ENCODE results near the gene RASL11A.
"Not testable (repeated sequence)": the region's sequence is repeated elsewhere in the genome, so short reads cannot be mapped to it uniquely, and the experiment has no call there.

RASL11A gene

GRCh38 chr13:27270594-27271520 lies at the start of gene RASL11A:
Gene RASL11A, plus strand, starts transcription at chr13:27270830. Its CDS starts 115 bp downstream, at chr13:27270945.
- peak; percentile 65 for DNase-seq (ENCODE audit: low spot score)

- not testable (repeated sequence) for DNase-seq (ENCODE audit: low spot score)
These were observed 48.5 kb upstream of the RASL11A start for GRCh38 chr13:27222100-27222499.

- DNase-seq (ENCODE audit: low spot score): no peak
These were observed 43.6 kb upstream of the RASL11A start for GRCh38 chr13:27226991-27227390.

GRCh38 chr13:27228131-27228530 lies 42.5 kb upstream of the RASL11A start:
- DNase-seq (ENCODE audit: low spot score): no peak

GRCh38 chr13:27229642-27230041 lies 41.0 kb upstream of the RASL11A start:
- DNase-seq (ENCODE audit: low spot score): no peak

GRCh38 chr13:27233964-27234363 lies 36.7 kb upstream of the RASL11A start:
- no peak for DNase-seq (ENCODE audit: low spot score)

- DNase-seq (ENCODE audit: low spot score): no peak
These were observed 34.2 kb upstream of the RASL11A start for GRCh38 chr13:27236478-27236877.

- DNase-seq (ENCODE audit: low spot score): no peak
These were observed 27.9 kb upstream of the RASL11A start for GRCh38 chr13:27242702-27243101.

GRCh38 chr13:27245610-27246009 lies 25.0 kb upstream of the RASL11A start:
- DNase-seq (ENCODE audit: low spot score): no peak

- DNase-seq (ENCODE audit: low spot score): no peak
These were observed 19.8 kb upstream of the RASL11A start for GRCh38 chr13:27250833-27251165.

GRCh38 chr13:27251166-27252091 lies 19.2 kb upstream of the RASL11A start, which contains the start of gene RPL21:
Gene RPL21, plus strand, starts transcription at chr13:27251558. Its CDS starts 2,219 bp downstream, at chr13:27253777.
- DNase-seq (ENCODE audit: low spot score): peak; percentile 92

- DNase-seq (ENCODE audit: low spot score): peak; percentile 3
These were observed 18.2 kb upstream of the RASL11A start for GRCh38 chr13:27252467-27252866.

- DNase-seq (ENCODE audit: low spot score): no peak
These were observed 13.4 kb upstream of the RASL11A start for GRCh38 chr13:27257233-27257568.

GRCh38 chr13:27257648-27258253 lies 12.9 kb upstream of the RASL11A start:
- no peak for DNase-seq (ENCODE audit: low spot score)

- DNase-seq (ENCODE audit: low spot score): no peak
These were observed 11.8 kb upstream of the RASL11A start for GRCh38 chr13:27258637-27259386.

- DNase-seq (ENCODE audit: low spot score): no peak
These were observed 10.8 kb upstream of the RASL11A start for GRCh38 chr13:27259831-27260230.

GRCh38 chr13:27261396-27261795 lies 9.2 kb upstream of the RASL11A start:
- DNase-seq (ENCODE audit: low spot score): no peak

- DNase-seq (ENCODE audit: low spot score): no peak
These were observed 7.2 kb upstream of the RASL11A start for GRCh38 chr13:27263438-27263837.

GRCh38 chr13:27264181-27264580 lies 6.4 kb upstream of the RASL11A start:
- no peak for DNase-seq (ENCODE audit: low spot score)

GRCh38 chr13:27264648-27265047 lies 6.0 kb upstream of the RASL11A start:
- DNase-seq (ENCODE audit: low spot score): no peak

- DNase-seq (ENCODE audit: low spot score): no peak
These were observed 3.7 kb upstream of the RASL11A start for GRCh38 chr13:27266917-27267316.

- DNase-seq (ENCODE audit: low spot score): no peak
These were observed 3.0 kb upstream of the RASL11A start for GRCh38 chr13:27267596-27267995.

Measured in activated CD4-positive, alpha-beta T cell treated with anti-CD3 and anti-CD28 coated beads, Interleukin-2, Interleukin-4, amounts not matched to agents 100 ng/mL and 50 ng/mL, durations not matched to agents 16 hours and 8 hours (primary cell).